HepG2 (cell line): ENCODE data around the gene CCNG1. TPM values are rescaled to one million over a fixed set of nuclear protein-coding genes. Genes with fewer than 3 reads are reported as not detected.
A peak's percentile ranks its signal among the peaks of the same experiment; 100 is the strongest.

Experiments used
- ASH2L ChIP-seq: fragments of 300-600, 200-600 bp; sonication (generic); IDR thresholded peaks from 2 replicates; pipeline ENCODE4 v1.7.0; 2017; ENCODE audit warnings: low read depth, mild to moderate bottlenecking, moderate library complexity, mixed read lengths, low read length; ENCODE audit not compliant: insufficient read length
- EED ChIP-seq: sonication (generic); formaldehyde crosslinking; IDR thresholded peaks from 2 replicates; pipeline ENCODE4 v1.5.0; 2020; ENCODE audit warnings: mild to moderate bottlenecking, missing genetic modification reagents
- FIP1L1 ChIP-seq: fragments of 200-400 bp; formaldehyde crosslinking; IDR thresholded peaks from 2 replicates; pipeline ENCODE4 v1.6.1; 2018; ENCODE audit warnings: low read depth, mild to moderate bottlenecking, low read length, moderate library complexity, borderline replicate concordance; ENCODE audit not compliant: insufficient read depth
- FOXK1 ChIP-seq: sonication (generic); formaldehyde crosslinking; IDR thresholded peaks from 2 replicates; pipeline ENCODE4 v1.4.0; 2020; ENCODE audit warnings: low read depth, missing genetic modification reagents, borderline replicate concordance
- GABPA ChIP-seq, 2 experiments: IDR thresholded peaks; 2 replicates each; pipeline ENCODE4 v1.6.1; 2011 to 2016; ENCODE audit warnings: low read depth in 2 of 2, low read length in 1 of 2, missing biosample characterization in 1 of 2, missing genetic modification characterization in 1 of 2
- HNRNPLL ChIP-seq: fragments of 200-400 bp; formaldehyde crosslinking; IDR thresholded peaks from 2 replicates; pipeline ENCODE4 v1.6.1; 2017; ENCODE audit warnings: mild to moderate bottlenecking, low read depth, low read length; ENCODE audit not compliant: poor library complexity, severe bottlenecking
- IRX3 ChIP-seq: sonication (generic); formaldehyde crosslinking; IDR thresholded peaks from 2 replicates; pipeline ENCODE4 v1.8.1; 2023; ENCODE audit warnings: mild to moderate bottlenecking, low read depth, missing genetic modification reagents, borderline replicate concordance
- KDM5A ChIP-seq: fragments of 200-600 bp; sonication (generic); IDR thresholded peaks from 2 replicates; pipeline ENCODE4 v1.7.0; 2018; ENCODE audit warnings: antibody characterized with exemption, mild to moderate bottlenecking, low read length, borderline replicate concordance
- MTF1 ChIP-seq: sonication (generic); formaldehyde crosslinking; IDR thresholded peaks from 2 replicates; pipeline ENCODE4 v1.5.0; 2020; ENCODE audit warnings: missing genetic modification reagents
- MYNN ChIP-seq: sonication (generic); formaldehyde crosslinking; IDR thresholded peaks from 2 replicates; pipeline ENCODE4 v1.4.0; 2020; ENCODE audit warnings: mild to moderate bottlenecking, low read depth, missing genetic modification reagents
- PRMT3 ChIP-seq: sonication (generic); formaldehyde crosslinking; IDR thresholded peaks from 2 replicates; pipeline ENCODE4 v1.8.1; 2022; ENCODE audit warnings: low read depth, mild to moderate bottlenecking, moderate library complexity, missing genetic modification reagents, borderline replicate concordance
- SAFB2 ChIP-seq: sonication (generic); formaldehyde crosslinking; IDR thresholded peaks from 2 replicates; pipeline ENCODE4 v1.5.1; 2020; ENCODE audit warnings: missing genetic modification reagents, low read depth, mild to moderate bottlenecking, borderline replicate concordance
- SALL2 ChIP-seq: sonication (generic); formaldehyde crosslinking; IDR thresholded peaks from 2 replicates; pipeline ENCODE4 v1.8.1; 2023; ENCODE audit warnings: mild to moderate bottlenecking, missing genetic modification reagents, inconsistent platforms
- SAP130 ChIP-seq: IDR thresholded peaks from 2 replicates; pipeline ENCODE4 v1.6.1; 2016; ENCODE audit warnings: low read depth
- SETDB1 ChIP-seq: sonication (generic); formaldehyde crosslinking; IDR thresholded peaks from 2 replicates; pipeline ENCODE4 v1.5.1; 2020; ENCODE audit warnings: missing genetic modification reagents, mild to moderate bottlenecking, borderline replicate concordance
- SMC3 ChIP-seq: IDR thresholded peaks from 2 replicates; pipeline ENCODE4 v1.6.1; 2011; ENCODE audit warnings: low read length, improper control_type of control experiment
- UBTF ChIP-seq: sonication (generic); formaldehyde crosslinking; IDR thresholded peaks from 2 replicates; pipeline ENCODE4 v1.4.0; 2020; ENCODE audit warnings: mild to moderate bottlenecking, missing genetic modification reagents
- ZGPAT ChIP-seq: IDR thresholded peaks from 2 replicates; pipeline ENCODE4 v1.6.1; 2016; ENCODE audit warnings: mild to moderate bottlenecking
- ZNF326 ChIP-seq: sonication (generic); formaldehyde crosslinking; IDR thresholded peaks from 2 replicates; pipeline ENCODE4 v1.4.0; 2020; ENCODE audit warnings: missing genetic modification reagents, borderline replicate concordance
- ZNF496 ChIP-seq: sonication (generic); formaldehyde crosslinking; IDR thresholded peaks from 2 replicates; pipeline ENCODE4 v1.8.1; 2023; ENCODE audit warnings: mild to moderate bottlenecking, moderate library complexity, missing genetic modification reagents; ENCODE audit not compliant: insufficient replicate concordance
- ZNF597 ChIP-seq: sonication (generic); formaldehyde crosslinking; IDR thresholded peaks from 2 replicates; pipeline ENCODE4 v1.5.0; 2020; ENCODE audit warnings: missing genetic modification reagents
- ZNF816 ChIP-seq: sonication (generic); formaldehyde crosslinking; IDR thresholded peaks from 2 replicates; pipeline ENCODE4 v1.8.0; 2022; ENCODE audit warnings: missing genetic modification reagents, mild to moderate bottlenecking, borderline replicate concordance
- ZNF879 ChIP-seq: sonication (generic); formaldehyde crosslinking; IDR thresholded peaks from 2 replicates; pipeline ENCODE4 v1.8.1; 2023; ENCODE audit warnings: missing genetic modification reagents
- polyA plus RNA-seq, 8 experiments: library from polyadenylated mRNA; depleted of rRNA in 3 of 8; stranded (reverse) in 7 of 8; unstranded in 1 of 8; fragments of >200 nt; fragmentation: Illumina TruSeq in 4 of 8; extraction: Trizol in 4 of 8; gene quantifications; 2 replicates each; pipeline versions ENCODE4 v1.2.1 to v1.2.3, GENCODE V29; 2011 to 2016; ENCODE audit warnings: low read depth in 4 of 8, missing spikeins in 1 of 8, mixed read lengths in 1 of 8; ENCODE audit not compliant: insufficient read depth in 1 of 8
- total RNA-seq, 5 experiments: library from RNA; depleted of rRNA; stranded (reverse); fragments of >200 nt; fragmentation: Illumina TruSeq; extraction: Trizol; gene quantifications; 2 replicates each; pipeline ENCODE4 v1.2.3, GENCODE V29; 2016; ENCODE audit warnings: low read depth in 1 of 5

Gene CCNG1
- total and polyA plus RNA-seq, 2 of the 13 experiments (the other 11 are each of a cell fraction or from before 2014, with no cell fraction given), result 181 to 353 TPM

- TF ChIP-seq SAFB2 (no peak), FOXK1 (CRISPR knock-in tag) (peak; percentile 9; the same call in 1 of the 2 replicates), EED (CRISPR knock-in tag) (no peak), ZNF597 (no peak), ZNF816 (CRISPR knock-in tag) (peak; percentile 36; the same call in 1 of the 2 replicates), ZNF879 (CRISPR knock-in tag) (no peak), ZGPAT (CRISPR knock-in tag) (peak; percentile 91), GABPA (IDR thresholded peaks at IDR 0.05; ENCODE audit: low read depth, low read length) (no peak), GABPA (CRISPR knock-in tag; IDR thresholded peaks at IDR 0.05; ENCODE audit: low read depth) (peak; percentile 51; the same call in 1 of the 2 replicates), UBTF (CRISPR knock-in tag) (peak; percentile 88), PRMT3 (CRISPR knock-in tag) (no peak), SALL2 (CRISPR knock-in tag) (0 out of 2 replicates have a peak, but pooled peaks have one; percentile 12), ZNF326 (CRISPR knock-in tag) (no peak), IRX3 (CRISPR knock-in tag) (0 out of 2 replicates have a peak, but pooled peaks have one; percentile 35), KDM5A (peak; percentile 63; the same call in 1 of the 2 replicates), SETDB1 (CRISPR knock-in tag) (no peak), ASH2L (peak; percentile 69), ZNF496 (CRISPR knock-in tag) (no peak), SAP130 (CRISPR knock-in tag) (peak; percentile 76), MYNN (no peak), MTF1 (no peak), SMC3 (no peak), FIP1L1 (no peak), HNRNPLL (peak; percentile 65)
These were observed at the start of gene CCNG1 (continued) for GRCh38 chr5:163437309-163438182.
